ENCODE measurements around the gene RGCC. TPM values are rescaled to one million over a fixed set of nuclear protein-coding genes. Genes with fewer than 3 reads are reported as not detected.

RGCC gene
- total RNA-seq, 1 experiment from 2014 or later: not detected

GRCh38 chr13:41506312-41506711 lies 49.0 kb downstream of the RGCC start:
- Histone ChIP-seq H2BK120ac (ENCODE audit: low read depth, low read length, poor library complexity, severe bottlenecking) (no peak overlapping the region), H3K4ac (ENCODE audit: low read depth, low read length) (no peak overlapping the region), H3K56ac (ENCODE audit: insufficient read length, low read depth, low read length) (no peak overlapping the region), H3K27ac (ENCODE audit: insufficient read length, low read depth, low read length) (no peak overlapping the region), H3K79me2 (ENCODE audit: insufficient read depth, low read length) (no peaks in the 10 kb centered on the region), H2AK5ac (ENCODE audit: insufficient read length, low read length) (no peak overlapping the region), H2BK20ac (ENCODE audit: low read depth, low read length, poor library complexity, severe bottlenecking) (no peak overlapping the region), H2BK5ac (ENCODE audit: insufficient read length, low read length) (no peak overlapping the region), H3K9ac (ENCODE audit: extremely low read depth, insufficient read length, low read length) (no peak overlapping the region), H2BK15ac (ENCODE audit: low read depth, low read length) (no peak overlapping the region), H4K8ac (replicated peaks; ENCODE audit: insufficient read length, low read depth, low read length) (no peak overlapping the region), H3K4me2 (ENCODE audit: insufficient read depth, insufficient read length, low read length) (no peak overlapping the region), H3K4me1 (ENCODE audit: insufficient read depth, low read length) (no peaks in the 10 kb centered on the region), H2AFZ (ENCODE audit: low read length) (no peak overlapping the region), H3K14ac (ENCODE audit: insufficient read depth, low read length) (no peak overlapping the region), H2BK12ac (ENCODE audit: insufficient read length, low read depth, low read length) (no peak overlapping the region), H3K23me2 (ENCODE audit: insufficient read length, low read depth, low read length, poor library complexity, severe bottlenecking) (no peaks in the 10 kb centered on the region), H3K27me3 (ENCODE audit: insufficient read depth, low read length) (no peaks in the 10 kb centered on the region), H3K18ac (ENCODE audit: insufficient read length, low read depth, low read length) (no peak overlapping the region), H4K5ac (ENCODE audit: insufficient read length, low read depth, low read length) (no peak overlapping the region), H3T11ph (ENCODE audit: low read length) (no peak overlapping the region), H3K9me3 (ENCODE audit: control insufficient read depth, low read depth, low read length) (no peaks in the 10 kb centered on the region), H4K91ac (ENCODE audit: insufficient read length, low read depth, low read length) (no peak overlapping the region), H3K79me1 (ENCODE audit: insufficient read depth, low read depth, low read length, poor library complexity, severe bottlenecking) (no peaks in the 10 kb centered on the region), H3K23ac (ENCODE audit: insufficient read length, low read depth, low read length) (no peak overlapping the region), H4K20me1 (ENCODE audit: control insufficient read depth, insufficient read depth, insufficient read length) (no peaks in the 10 kb centered on the region)
- WGBS (ENCODE audit: extremely low coverage, insufficient read length, low lambda C conversion rate): no CpG with 5 or more reads among the region's 1 CpG
- Mint-ChIP-seq H3K4me1 (no peaks in the 10 kb centered on the region), H3K9me3 (peaks cover 2 to 6% of the 10 kb centered on the region in 2 experiments; a peak in 4 of 5 replicates), H3K4me3 (no peak overlapping the region), H3K27ac (no peak overlapping the region), H3K36me3 (ENCODE audit: insufficient read depth in 1 of 3, low read depth in 3 of 3) (no peaks in the 10 kb centered on the region; a peak in 1 of 7 replicates), H3K27me3 (ENCODE audit: low read depth) (peaks cover 1% of the 10 kb centered on the region)
- no peak for TF ChIP-seq CTCF (conservative IDR thresholded peaks at IDR 0.05)
- DNase-seq: no peak

Data from H9 (cell line).